ENCODE results near the gene CDX1. TPM values are rescaled to one million over a fixed set of nuclear protein-coding genes. Genes with fewer than 3 reads are reported as not detected.

Gene CDX1
- total RNA-seq, 2 experiments from 2014 or later, result not detected

- intact Hi-C loops (cut with micrococcal nuclease), result no loop called here
Measured at GRCh38 chr5:150142185-150142958, 24.2 kb upstream of the CDX1 start.

GRCh38 chr5:150142959-150143349 lies 23.6 kb upstream of the CDX1 start:
- no peak for TF ChIP-seq CTCF (IDR thresholded peaks at IDR 0.05)
- POLR2A ChIA-PET, result no interaction called here
- Mint-ChIP-seq H3K27me3 (no peaks in the 10 kb centered on the region), H3K9me3 (no peaks in the 10 kb centered on the region), H3K27ac (no peak overlapping the region), H3K4me3 (no peak overlapping the region), H3K4me1 (ENCODE audit: low read depth) (no peaks in the 10 kb centered on the region), H3K36me3 (ENCODE audit: low read depth) (no peaks in the 10 kb centered on the region)
- no peak for DNase-seq
- intact Hi-C loops (cut with micrococcal nuclease), result no loop called here
- no peak for ATAC-seq
- CTCF ChIA-PET, result no interaction called here

More at GRCh38 chr5:150142185-150142958, 24.2 kb upstream of the CDX1 start:
- POLR2A ChIA-PET, result no interaction called here
- H3K4me1 Mint-ChIP-seq (ENCODE audit: low read depth), result no peaks in the 10 kb centered on the region
- ATAC-seq (no peak), DNase-seq (no peak)
- no peaks in the 10 kb centered on the region for H3K36me3 Mint-ChIP-seq (ENCODE audit: low read depth)
- no peak overlapping the region for H3K27ac Mint-ChIP-seq
- TF ChIP-seq CTCF (IDR thresholded peaks at IDR 0.05), result no peak
- H3K4me3 Mint-ChIP-seq, result no peak overlapping the region
- H3K9me3 Mint-ChIP-seq, result no peaks in the 10 kb centered on the region
- CTCF ChIA-PET, result no interaction called here
- H3K27me3 Mint-ChIP-seq, result no peaks in the 10 kb centered on the region

GRCh38 chr5:150143350-150144245 lies 23.0 kb upstream of the CDX1 start:
- Mint-ChIP-seq H3K9me3 (no peaks in the 10 kb centered on the region), H3K4me3 (no peak overlapping the region), H3K27me3 (no peaks in the 10 kb centered on the region), H3K36me3 (ENCODE audit: low read depth) (no peaks in the 10 kb centered on the region), H3K4me1 (ENCODE audit: low read depth) (no peaks in the 10 kb centered on the region), H3K27ac (no peak overlapping the region)
- intact Hi-C loops (cut with micrococcal nuclease), result no loop called here
- ChIA-PET POLR2A (no interaction called here), CTCF (no interaction called here)
- DNase-seq (no peak), ATAC-seq (no peak)
- no peak for TF ChIP-seq CTCF (IDR thresholded peaks at IDR 0.05)

- no peak for DNase-seq
- ChIA-PET POLR2A (no interaction called here), CTCF (no interaction called here)
- Mint-ChIP-seq H3K9me3 (no peaks in the 10 kb centered on the region), H3K4me3 (no peak overlapping the region), H3K36me3 (ENCODE audit: low read depth) (no peaks in the 10 kb centered on the region), H3K4me1 (ENCODE audit: low read depth) (no peaks in the 10 kb centered on the region), H3K27me3 (no peaks in the 10 kb centered on the region), H3K27ac (no peak overlapping the region)
- ATAC-seq, result no peak
- intact Hi-C loops (cut with micrococcal nuclease), result no loop called here
- TF ChIP-seq CTCF (IDR thresholded peaks at IDR 0.05), result no peak
Measured at GRCh38 chr5:150144246-150144801, 22.3 kb upstream of the CDX1 start.

GRCh38 chr5:150144879-150145278 lies 21.7 kb upstream of the CDX1 start:
- Mint-ChIP-seq H3K27ac (no peak overlapping the region), H3K27me3 (no peaks in the 10 kb centered on the region), H3K9me3 (no peaks in the 10 kb centered on the region), H3K4me1 (ENCODE audit: low read depth) (no peaks in the 10 kb centered on the region), H3K4me3 (no peak overlapping the region), H3K36me3 (ENCODE audit: low read depth) (no peaks in the 10 kb centered on the region)
- TF ChIP-seq CTCF (IDR thresholded peaks at IDR 0.05), result no peak
- DNase-seq (no peak), ATAC-seq (no peak)
- CTCF ChIA-PET, result interaction anchor here (1.1 to 1.9 kb wide), 2 partner anchors 17 to 74 kb away, joined by 3 to 8 read pairs; no protein-coding TSS in a partner anchor
- POLR2A ChIA-PET, result no interaction called here
- intact Hi-C loops (cut with micrococcal nuclease), result no loop called here
